Stimulated activated naive CD8-positive, alpha-beta T cell treated with anti-CD3 and anti-CD28 coated beads, Interleukin-15, Interleukin-2, amounts not matched to agents 100 ng/mL and 50 ng/mL, for 24 hours (primary cell): ENCODE measurements around the gene ARHGAP28.
"Not testable (repeated sequence)": the region's sequence is repeated elsewhere in the genome, so short reads cannot be mapped to it uniquely, and the experiment has no call there.

Source experiments
- H3K27ac Mint-ChIP-seq: one replicate; pipeline ENCODE4 v1.8.0; 2021; ENCODE audit warnings: mild to moderate bottlenecking, mixed read lengths
- H3K27me3 Mint-ChIP-seq: one replicate; pipeline ENCODE4 v1.8.0; 2021; ENCODE audit warnings: mixed read lengths
- H3K36me3 Mint-ChIP-seq: one replicate; pipeline ENCODE4 v1.8.0; 2021; ENCODE audit warnings: low read depth, mixed read lengths
- H3K4me1 Mint-ChIP-seq: one replicate; pipeline ENCODE4 v1.8.0; 2021; ENCODE audit warnings: low read depth, mixed read lengths
- H3K4me3 Mint-ChIP-seq: one replicate; pipeline ENCODE4 v1.8.0; 2021; ENCODE audit warnings: mild to moderate bottlenecking, mixed read lengths
- H3K9me3 Mint-ChIP-seq: one replicate; pipeline ENCODE4 v1.8.0; 2021; ENCODE audit warnings: mixed read lengths

Gene ARHGAP28

GRCh38 chr18:6921571-6921970 lies 192.1 kb downstream of the ARHGAP28 start:
- H3K36me3 Mint-ChIP-seq: peaks cover 4% of the 10 kb centered on the region
- H3K27me3 Mint-ChIP-seq: peaks cover 16% of the 10 kb centered on the region
- peaks cover 9% of the 10 kb centered on the region for H3K9me3 Mint-ChIP-seq
- no peak overlapping the region for H3K27ac Mint-ChIP-seq
- no peak overlapping the region for H3K4me3 Mint-ChIP-seq
- peaks cover 4% of the 10 kb centered on the region for H3K4me1 Mint-ChIP-seq

- Mint-ChIP-seq H3K36me3 (peaks cover 4% of the 10 kb centered on the region), H3K4me1 (peaks cover 4% of the 10 kb centered on the region)
Measured at GRCh38 chr18:6923220-6923619, 193.7 kb downstream of the ARHGAP28 start.

GRCh38 chr18:6927153-6927552 lies 197.6 kb downstream of the ARHGAP28 start:
- no peaks in the 10 kb centered on the region for H3K4me1 Mint-ChIP-seq
- no peak overlapping the region for H3K4me3 Mint-ChIP-seq
- no peaks in the 10 kb centered on the region for H3K36me3 Mint-ChIP-seq
- H3K27me3 Mint-ChIP-seq: no peaks in the 10 kb centered on the region
- peaks cover 4% of the 10 kb centered on the region for H3K9me3 Mint-ChIP-seq
- H3K27ac Mint-ChIP-seq: no peak overlapping the region

More at GRCh38 chr18:6923220-6923619, 193.7 kb downstream of the ARHGAP28 start:
- Mint-ChIP-seq H3K9me3 (peaks cover 9% of the 10 kb centered on the region), H3K27me3 (peaks cover 16% of the 10 kb centered on the region), H3K4me3 (no peak overlapping the region), H3K27ac (no peak overlapping the region)

DNA sequence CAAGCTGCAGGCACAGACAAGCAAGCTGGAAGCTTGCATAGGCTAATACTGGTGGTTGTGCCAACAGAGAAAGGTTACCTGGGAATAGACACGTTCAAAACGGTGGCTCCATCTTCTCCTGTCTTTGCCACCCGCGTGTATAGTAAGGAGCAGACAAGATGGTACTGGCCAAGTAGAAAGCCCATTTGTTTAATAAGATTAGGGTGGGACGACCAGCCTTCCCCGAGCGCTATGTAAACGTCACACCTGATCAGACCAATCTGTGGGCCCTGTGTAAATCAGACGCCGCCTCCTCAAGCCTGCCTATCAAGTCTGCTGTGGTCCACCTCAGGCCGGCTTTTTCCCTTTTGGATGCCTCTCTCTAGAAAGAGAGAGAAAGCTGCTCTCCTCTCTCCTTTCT lies 198.8 kb downstream of the ARHGAP28 start:
- Mint-ChIP-seq H3K36me3 (no peaks in the 10 kb centered on the region), H3K27me3 (no peaks in the 10 kb centered on the region), H3K27ac (no peak overlapping the region), H3K9me3 (peaks cover 4% of the 10 kb centered on the region), H3K4me3 (no peak overlapping the region), H3K4me1 (no peaks in the 10 kb centered on the region)

GRCh38 chr18:6929370-6930102 lies 200.0 kb downstream of the ARHGAP28 start:
- Mint-ChIP-seq H3K4me3 (no peak overlapping the region), H3K4me1 (no peaks in the 10 kb centered on the region), H3K27me3 (no peaks in the 10 kb centered on the region), H3K27ac (no peak overlapping the region), H3K9me3 (peaks cover 4% of the 10 kb centered on the region), H3K36me3 (no peaks in the 10 kb centered on the region)

- Mint-ChIP-seq H3K27me3 (peaks cover 9% of the 10 kb centered on the region), H3K27ac (no peak overlapping the region), H3K4me1 (no peaks in the 10 kb centered on the region)
Measured at GRCh38 chr18:6934859-6935258, 205.3 kb downstream of the ARHGAP28 start.

DNA sequence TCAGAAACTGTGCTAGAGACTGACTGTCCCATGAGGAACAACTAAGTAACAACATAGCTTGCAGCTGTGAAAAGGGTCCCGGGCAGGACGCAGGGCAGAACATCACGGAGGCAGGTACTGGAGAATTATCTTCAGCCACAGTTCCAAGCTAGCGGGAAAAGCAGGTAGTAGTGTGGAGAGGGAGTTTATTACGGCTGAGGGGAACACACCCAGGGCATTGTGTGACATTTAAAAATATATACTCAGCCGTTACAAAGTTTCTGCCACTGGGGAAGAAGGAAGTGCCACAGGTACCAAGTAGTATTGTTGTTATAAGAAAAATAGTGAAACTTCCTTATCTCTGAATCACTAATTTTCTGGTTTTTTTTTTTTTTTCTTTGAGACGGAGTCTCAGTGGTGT lies 208.5 kb downstream of the ARHGAP28 start:
- Mint-ChIP-seq H3K4me1 (no peaks in the 10 kb centered on the region), H3K9me3 (no peaks in the 10 kb centered on the region), H3K27me3 (peaks cover 9% of the 10 kb centered on the region), H3K36me3 (no peaks in the 10 kb centered on the region), H3K27ac (no peak overlapping the region), H3K4me3 (no peak overlapping the region)

More at GRCh38 chr18:6934859-6935258, 205.3 kb downstream of the ARHGAP28 start:
- H3K36me3 Mint-ChIP-seq: no peaks in the 10 kb centered on the region
- H3K9me3 Mint-ChIP-seq: no peaks in the 10 kb centered on the region
- no peak overlapping the region for H3K4me3 Mint-ChIP-seq

DNA sequence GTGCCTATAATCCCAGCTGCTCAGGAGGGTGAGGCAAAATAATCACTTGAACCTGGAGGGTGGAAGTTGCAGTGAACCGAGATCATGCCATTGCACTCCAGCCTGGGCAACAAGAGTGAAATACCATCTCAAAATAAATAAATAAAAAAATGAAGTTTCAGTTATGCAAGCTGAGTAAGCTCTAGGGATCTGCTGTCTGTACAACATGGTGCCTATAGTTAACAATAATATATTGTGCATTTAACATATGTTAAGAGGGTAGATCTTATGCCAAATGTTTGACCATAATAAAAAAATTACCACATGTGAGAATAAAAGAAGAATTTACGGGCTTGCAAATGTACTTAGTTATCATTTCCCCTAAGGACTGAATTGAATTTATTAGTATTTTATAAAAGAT lies 208.9 kb downstream of the ARHGAP28 start:
- H3K4me1 Mint-ChIP-seq, H3K36me3 Mint-ChIP-seq, H3K4me3 Mint-ChIP-seq, H3K27me3 Mint-ChIP-seq, H3K9me3 Mint-ChIP-seq, H3K27ac Mint-ChIP-seq: not testable (repeated sequence)

DNA sequence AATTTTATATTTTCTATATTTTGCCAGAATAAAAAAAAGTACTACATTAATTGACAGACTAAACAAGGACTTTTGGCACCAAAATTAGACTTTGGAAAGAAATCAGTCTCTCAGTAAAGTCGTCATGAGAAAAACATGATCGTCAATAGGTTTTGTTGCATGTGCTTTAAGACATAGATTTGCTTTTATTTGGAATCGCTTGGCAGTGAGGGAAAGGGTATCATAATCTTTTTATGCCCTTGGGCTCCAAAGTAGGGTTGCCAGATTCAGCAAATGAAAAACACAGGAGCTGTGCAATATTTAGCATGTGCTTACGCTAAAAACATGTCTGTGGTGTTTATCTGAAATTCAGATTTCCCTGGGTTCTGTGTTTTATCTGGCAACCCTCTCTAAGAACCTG lies 210.5 kb downstream of the ARHGAP28 start:
- Mint-ChIP-seq H3K27me3 (peaks cover 9% of the 10 kb centered on the region), H3K36me3 (no peaks in the 10 kb centered on the region), H3K4me3 (no peak overlapping the region), H3K27ac (no peak overlapping the region), H3K4me1 (no peaks in the 10 kb centered on the region), H3K9me3 (peaks cover 4% of the 10 kb centered on the region)

GRCh38 chr18:6940451-6940850 lies 210.9 kb downstream of the ARHGAP28 start:
- no peaks in the 10 kb centered on the region for H3K36me3 Mint-ChIP-seq
- H3K4me1 Mint-ChIP-seq: no peaks in the 10 kb centered on the region
- H3K9me3 Mint-ChIP-seq: peaks cover 4% of the 10 kb centered on the region
- no peak overlapping the region for H3K4me3 Mint-ChIP-seq
- H3K27ac Mint-ChIP-seq: no peak overlapping the region
- H3K27me3 Mint-ChIP-seq: peaks cover 9% of the 10 kb centered on the region

DNA sequence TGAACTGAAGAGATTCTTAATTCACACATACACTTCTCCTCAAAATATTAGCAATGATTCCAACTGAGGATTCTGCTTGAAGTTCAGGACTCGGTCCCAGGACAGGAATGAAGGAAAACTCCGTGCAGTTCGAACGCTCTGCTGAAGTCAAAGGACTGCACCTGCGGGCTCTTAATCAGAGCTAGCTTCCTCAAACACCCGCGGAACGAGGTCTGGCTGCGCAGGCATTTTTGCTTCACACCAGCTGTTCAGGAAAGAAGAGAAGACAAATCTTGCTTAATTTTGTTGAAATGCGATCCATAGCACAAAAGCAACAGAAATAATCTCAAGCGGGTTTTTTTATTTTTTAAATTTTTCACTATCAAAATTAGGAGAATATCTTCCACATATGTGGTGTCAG lies 212.5 kb downstream of the ARHGAP28 start:
- Mint-ChIP-seq H3K27ac (no peak overlapping the region), H3K4me3 (no peak overlapping the region), H3K27me3 (peaks cover 2% of the 10 kb centered on the region), H3K4me1 (no peaks in the 10 kb centered on the region), H3K36me3 (no peaks in the 10 kb centered on the region), H3K9me3 (peaks cover 4% of the 10 kb centered on the region)

- Mint-ChIP-seq H3K9me3 (peaks cover 4% of the 10 kb centered on the region), H3K36me3 (no peaks in the 10 kb centered on the region), H3K4me3 (no peak overlapping the region), H3K27ac (no peak overlapping the region), H3K4me1 (no peaks in the 10 kb centered on the region), H3K27me3 (no peaks in the 10 kb centered on the region)
Measured at GRCh38 chr18:6942742-6943141, 213.2 kb downstream of the ARHGAP28 start.

DNA sequence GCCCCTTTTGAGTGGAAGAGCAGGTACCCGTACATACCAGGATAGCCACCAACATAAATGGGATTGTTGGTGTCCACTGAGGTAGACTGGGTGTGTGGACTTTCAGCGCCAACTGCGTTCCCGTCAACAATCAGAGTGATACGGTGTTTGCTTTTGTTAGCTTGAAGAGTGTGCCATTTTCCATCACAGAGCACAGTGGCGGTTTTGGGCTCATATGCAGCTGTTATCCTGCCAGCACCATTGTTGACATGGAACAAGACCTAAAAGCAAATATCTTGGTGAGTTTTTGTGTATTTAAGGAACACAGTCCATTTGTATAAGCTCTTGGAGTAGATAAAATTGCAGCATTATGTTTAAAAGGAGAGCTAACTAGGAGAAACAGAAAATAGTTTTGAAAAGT lies 213.6 kb downstream of the ARHGAP28 start:
- H3K36me3 Mint-ChIP-seq: no peaks in the 10 kb centered on the region
- peaks cover 4% of the 10 kb centered on the region for H3K9me3 Mint-ChIP-seq
- no peaks in the 10 kb centered on the region for H3K27me3 Mint-ChIP-seq
- H3K27ac Mint-ChIP-seq: no peak overlapping the region
- H3K4me3 Mint-ChIP-seq: no peak overlapping the region
- H3K4me1 Mint-ChIP-seq: no peaks in the 10 kb centered on the region

DNA sequence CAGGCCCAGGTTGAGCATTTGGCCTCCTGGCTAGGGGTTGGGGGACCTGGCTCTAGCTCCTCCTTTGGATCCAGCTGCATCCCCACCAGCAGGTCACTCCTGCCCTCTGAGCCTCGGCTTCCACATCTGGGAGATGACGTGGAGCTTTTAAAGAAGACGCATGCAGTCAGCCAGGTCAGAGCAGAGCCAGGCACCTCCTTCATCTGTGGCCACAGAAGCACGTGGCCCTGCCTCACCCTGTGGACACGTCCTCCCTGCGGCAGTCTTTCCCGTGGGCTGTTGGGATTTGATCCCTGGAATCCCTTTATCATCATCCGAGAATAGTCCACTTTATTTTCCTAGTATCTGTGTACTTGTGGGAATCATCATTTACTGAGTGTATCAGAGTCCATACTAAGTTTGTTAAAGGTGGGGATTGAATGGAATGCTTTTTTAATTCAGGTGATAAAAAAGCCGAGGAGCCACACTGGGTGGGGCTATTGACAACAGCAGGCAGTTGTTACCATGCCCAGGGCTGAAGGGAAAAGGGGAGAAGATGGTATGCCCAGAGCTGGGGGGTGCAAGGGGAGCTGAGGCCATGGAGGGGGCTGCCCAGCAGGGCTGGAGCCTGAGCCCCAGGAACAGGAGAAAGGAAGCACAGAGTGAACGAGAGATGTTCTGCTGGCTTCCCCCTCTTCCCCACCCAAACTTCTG lies 218.0 kb downstream of the ARHGAP28 start:
- no peaks in the 10 kb centered on the region for H3K4me1 Mint-ChIP-seq
- H3K36me3 Mint-ChIP-seq: no peaks in the 10 kb centered on the region
- H3K27ac Mint-ChIP-seq: no peak overlapping the region
- H3K27me3 Mint-ChIP-seq: no peaks in the 10 kb centered on the region
- H3K9me3 Mint-ChIP-seq: peaks cover 4% of the 10 kb centered on the region
- H3K4me3 Mint-ChIP-seq: no peak overlapping the region

- Mint-ChIP-seq H3K27me3 (no peaks in the 10 kb centered on the region), H3K36me3 (no peaks in the 10 kb centered on the region), H3K27ac (no peak overlapping the region), H3K4me1 (no peaks in the 10 kb centered on the region), H3K9me3 (peaks cover 4% of the 10 kb centered on the region), H3K4me3 (no peak overlapping the region)
Measured at GRCh38 chr18:6948281-6949055, 219.0 kb downstream of the ARHGAP28 start.
